ENCODE measurements around the gene TLE6.

DNA sequence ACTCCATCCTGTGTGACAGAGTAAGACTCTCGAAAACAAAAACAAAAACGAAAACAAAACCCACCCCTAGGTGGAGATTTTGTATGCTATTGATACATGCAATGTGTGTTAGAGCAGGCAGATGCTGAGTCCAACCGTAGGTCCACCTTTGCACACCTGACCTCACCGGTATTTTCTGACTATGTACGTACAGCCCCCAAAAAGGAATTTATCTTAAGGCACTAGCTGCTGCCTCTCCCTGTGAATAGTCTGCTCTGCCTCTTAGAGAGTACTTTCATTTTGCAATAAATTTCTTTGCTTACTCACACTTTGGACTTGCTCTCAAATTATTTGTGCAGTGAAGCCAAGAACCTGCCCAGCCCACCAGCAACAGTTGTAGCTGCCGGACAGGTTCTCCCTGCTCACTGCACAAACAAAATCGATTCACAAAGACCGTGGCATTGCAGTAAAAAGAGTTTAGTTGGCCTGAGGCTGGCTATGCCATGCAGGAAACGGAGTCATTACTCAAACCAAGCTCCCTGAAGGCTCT lies 24.3 kb upstream of the TLE6 start:
- TF ChIP-seq, protein P1, sequence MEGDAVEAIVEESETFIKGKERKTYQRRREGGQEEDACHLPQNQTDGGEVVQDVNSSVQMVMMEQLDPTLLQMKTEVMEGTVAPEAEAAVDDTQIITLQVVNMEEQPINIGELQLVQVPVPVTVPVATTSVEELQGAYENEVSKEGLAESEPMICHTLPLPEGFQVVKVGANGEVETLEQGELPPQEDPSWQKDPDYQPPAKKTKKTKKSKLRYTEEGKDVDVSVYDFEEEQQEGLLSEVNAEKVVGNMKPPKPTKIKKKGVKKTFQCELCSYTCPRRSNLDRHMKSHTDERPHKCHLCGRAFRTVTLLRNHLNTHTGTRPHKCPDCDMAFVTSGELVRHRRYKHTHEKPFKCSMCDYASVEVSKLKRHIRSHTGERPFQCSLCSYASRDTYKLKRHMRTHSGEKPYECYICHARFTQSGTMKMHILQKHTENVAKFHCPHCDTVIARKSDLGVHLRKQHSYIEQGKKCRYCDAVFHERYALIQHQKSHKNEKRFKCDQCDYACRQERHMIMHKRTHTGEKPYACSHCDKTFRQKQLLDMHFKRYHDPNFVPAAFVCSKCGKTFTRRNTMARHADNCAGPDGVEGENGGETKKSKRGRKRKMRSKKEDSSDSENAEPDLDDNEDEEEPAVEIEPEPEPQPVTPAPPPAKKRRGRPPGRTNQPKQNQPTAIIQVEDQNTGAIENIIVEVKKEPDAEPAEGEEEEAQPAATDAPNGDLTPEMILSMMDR (IDR thresholded peaks at IDR 0.05; ENCODE audit: low read length), result no peak
- TF ChIP-seq EZH2 (optimal IDR thresholded peaks at IDR 0.05; ENCODE audit: low read depth, low read length), result no peak
